ENCODE data around the gene KCTD10. TPM values are rescaled to one million over a fixed set of nuclear protein-coding genes. Genes with fewer than 3 reads are reported as not detected.
"Not testable (repeated sequence)": the region's sequence is repeated elsewhere in the genome, so short reads cannot be mapped to it uniquely, and the experiment has no call there.

Gene KCTD10
- total RNA-seq, 1 experiment from 2014 or later: 28.6 TPM

GRCh38 chr12:109421355-109422087 lies 55.6 kb downstream of the KCTD10 start:
- DNase-seq (ENCODE audit: low read depth): no peak

GRCh38 chr12:109418848-109419480 lies 58.1 kb downstream of the KCTD10 start:
- DNase-seq (ENCODE audit: low read depth): no peak

GRCh38 chr12:109406147-109406546 lies 71.0 kb downstream of the KCTD10 start:
- not testable (repeated sequence) for DNase-seq (ENCODE audit: low read depth)

- DNase-seq (ENCODE audit: low read depth): not testable (repeated sequence)
Measured at GRCh38 chr12:109404841-109405240, 72.3 kb downstream of the KCTD10 start.

Other genes with a start within 250 kb of the KCTD10 start
- gene FOXN4, start 168.0 kb downstream of the KCTD10 start, total RNA-seq (2014; rRNA removed; shearing (Covaris generic)): not detected in 2 replicates
- not detected in 2 replicates for gene MYO1H, start 129.4 kb downstream of the KCTD10 start, total RNA-seq (2014; rRNA removed; shearing (Covaris generic))
- gene UBE3B, start 334 bp upstream of the KCTD10 start, total RNA-seq (2014; rRNA removed; shearing (Covaris generic)): 22.6 and 23.3 TPM in 2 replicates
- gene MMAB, start 96.2 kb upstream of the KCTD10 start, total RNA-seq (2014; rRNA removed; shearing (Covaris generic)): 26.1 and 33.1 TPM in 2 replicates
- gene MVK, start 96.5 kb upstream of the KCTD10 start, total RNA-seq (2014; rRNA removed; shearing (Covaris generic)): 12.1 and 18.0 TPM in 2 replicates
- gene FAM222A, start 236.5 kb upstream of the KCTD10 start, total RNA-seq (2014; rRNA removed; shearing (Covaris generic)): 0.24 and 0.39 TPM in 2 replicates

All from RPMI7951 (cell line).